Large intestine (tissue), 3 donors: ENCODE results near the gene KCNJ11. TPM values are rescaled to one million over a fixed set of nuclear protein-coding genes. Genes with fewer than 3 reads are reported as not detected.

Experiments
- DNase-seq, 2 donors: peaks; one replicate each; pipeline versions ENCODE4 v3.0.0 to v3.0.0-alpha.2; 2013
- H3K27ac ChIP-seq: one replicate; pipeline ENCODE4 v1.5.1; 2013; ENCODE audit warnings: low read length
- H3K27me3 ChIP-seq: 2 replicates; pipeline ENCODE4 v1.6.1; 2013; ENCODE audit warnings: low read length; ENCODE audit not compliant: control insufficient read depth, insufficient read depth
- H3K36me3 ChIP-seq: 2 replicates; pipeline ENCODE4 v1.6.1; 2013; ENCODE audit warnings: low read length; ENCODE audit not compliant: control insufficient read depth, insufficient read depth
- H3K4me1 ChIP-seq: one replicate; pipeline ENCODE4 v1.6.1; 2013; ENCODE audit warnings: low read length; ENCODE audit not compliant: control insufficient read depth, insufficient read depth
- H3K4me3 ChIP-seq: one replicate; pipeline ENCODE4 v1.5.1; 2013; ENCODE audit warnings: low read length
- H3K9me3 ChIP-seq: one replicate; pipeline ENCODE4 v1.6.1; 2013; ENCODE audit warnings: mild to moderate bottlenecking, low read depth, low read length, moderate library complexity; ENCODE audit not compliant: control insufficient read depth
- WGBS: methylation state at CpG from one replicate; pipeline ENCODE4 v1.1.5; 2013; ENCODE audit warnings: low lambda C conversion rate; ENCODE audit not compliant: insufficient coverage; 5-methylcytosine and 5-hydroxymethylcytosine counted together
- polyA plus RNA-seq: library from polyadenylated mRNA; unstranded; fragments of 120-200 nt; gene quantifications from one replicate; pipeline ENCODE4 v1.2.1, GENCODE V29; 2013

The KCNJ11 gene
- polyA plus RNA-seq, 1 donor: 5.4 TPM

DNA sequence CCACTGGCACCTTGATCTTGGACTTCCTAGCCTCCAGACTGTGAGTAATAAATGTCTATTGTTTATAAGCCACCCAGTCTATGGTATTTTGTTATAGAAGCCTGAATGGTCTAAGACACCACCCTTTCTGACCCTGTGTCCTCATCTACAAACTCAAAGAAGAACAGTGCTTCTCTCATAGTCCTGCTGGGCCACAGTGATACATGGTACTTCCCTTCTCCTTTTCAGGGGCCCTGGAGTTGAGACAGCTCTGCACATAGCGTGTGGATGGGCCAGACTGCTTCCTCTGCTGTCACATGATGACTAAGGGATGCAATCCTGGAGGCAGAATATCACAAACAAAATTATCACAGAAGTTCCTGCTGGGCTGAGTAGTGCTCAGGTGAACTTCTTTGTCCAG lies 5.0 kb downstream of the KCNJ11 start:
- Histone ChIP-seq H3K27ac (no peak overlapping the region), H3K9me3 (peaks cover 2% of the 10 kb centered on the region), H3K4me3 (no peak overlapping the region), H3K4me1 (no peaks in the 10 kb centered on the region), H3K36me3 (peaks cover 14% of the 10 kb centered on the region), H3K27me3 (no peaks in the 10 kb centered on the region)
- WGBS: no CpG with 5 or more reads among the region's 1 CpG
- no peak for DNase-seq

DNA sequence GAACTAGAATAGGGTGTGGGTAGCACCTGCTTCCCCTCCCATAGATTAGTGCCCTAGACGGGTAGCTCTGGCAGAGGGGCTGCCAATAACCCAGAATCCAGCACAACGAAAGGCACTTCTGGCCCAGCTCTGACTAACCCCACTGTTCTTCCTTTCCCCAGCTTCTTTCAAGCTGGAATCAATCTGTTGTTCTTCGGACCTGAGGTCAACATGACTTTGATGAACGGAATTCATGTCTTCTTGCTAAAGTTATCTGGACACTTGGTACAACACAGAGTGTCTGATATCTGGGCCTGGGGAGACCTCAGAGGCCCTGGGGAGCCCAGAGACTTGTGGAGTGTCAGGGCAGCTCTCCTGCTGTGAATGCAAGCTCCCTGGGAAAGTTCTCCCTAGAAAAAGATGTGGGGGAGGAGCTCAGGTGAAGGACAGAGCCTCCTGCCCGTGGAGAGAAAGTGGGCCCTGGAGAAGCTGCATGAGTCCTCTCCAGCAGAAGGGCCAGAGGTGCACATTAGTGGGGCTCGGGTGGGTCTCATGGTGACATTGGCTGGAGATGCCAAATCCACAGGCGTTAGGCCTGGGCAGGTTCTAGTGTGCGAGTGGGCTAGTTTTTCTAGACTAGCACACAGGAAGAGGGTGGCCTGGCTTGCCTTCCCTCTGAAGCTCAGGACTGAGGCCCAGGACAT lies 6.3 kb downstream of the KCNJ11 start:
- Histone ChIP-seq H3K27ac (no peak overlapping the region), H3K4me1 (no peaks in the 10 kb centered on the region), H3K27me3 (no peaks in the 10 kb centered on the region), H3K36me3 (peaks cover 21% of the 10 kb centered on the region), H3K4me3 (no peak overlapping the region), H3K9me3 (peaks cover 2% of the 10 kb centered on the region)
- no peak for DNase-seq
- no CpG with 5 or more reads among the region's 8 CpGs for WGBS

DNA sequence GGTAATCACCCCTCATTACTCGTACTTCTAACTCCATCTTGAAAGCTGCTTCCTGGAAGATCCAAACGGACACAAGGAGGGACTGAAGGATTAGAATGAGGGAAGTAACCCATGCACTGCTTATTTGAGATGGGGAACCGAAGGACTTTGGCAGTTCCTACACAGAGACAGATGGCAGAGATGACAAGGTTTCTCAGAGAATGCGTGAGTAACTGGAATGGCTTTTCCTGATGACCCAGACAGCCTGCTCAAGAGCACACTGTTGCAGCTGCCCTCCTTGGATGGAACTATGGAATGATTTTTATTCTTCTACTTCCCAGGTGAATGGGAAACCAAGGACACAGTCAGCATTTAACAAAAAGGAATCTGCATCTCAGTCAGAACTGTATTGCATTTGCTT lies 7.3 kb downstream of the KCNJ11 start:
- Histone ChIP-seq H3K9me3 (no peaks in the 10 kb centered on the region), H3K27ac (no peak overlapping the region), H3K4me3 (no peak overlapping the region), H3K36me3 (peaks cover 29% of the 10 kb centered on the region), H3K27me3 (no peaks in the 10 kb centered on the region), H3K4me1 (no peaks in the 10 kb centered on the region)
- no CpG with 5 or more reads among the region's 4 CpGs for WGBS
- DNase-seq: no peak

DNA sequence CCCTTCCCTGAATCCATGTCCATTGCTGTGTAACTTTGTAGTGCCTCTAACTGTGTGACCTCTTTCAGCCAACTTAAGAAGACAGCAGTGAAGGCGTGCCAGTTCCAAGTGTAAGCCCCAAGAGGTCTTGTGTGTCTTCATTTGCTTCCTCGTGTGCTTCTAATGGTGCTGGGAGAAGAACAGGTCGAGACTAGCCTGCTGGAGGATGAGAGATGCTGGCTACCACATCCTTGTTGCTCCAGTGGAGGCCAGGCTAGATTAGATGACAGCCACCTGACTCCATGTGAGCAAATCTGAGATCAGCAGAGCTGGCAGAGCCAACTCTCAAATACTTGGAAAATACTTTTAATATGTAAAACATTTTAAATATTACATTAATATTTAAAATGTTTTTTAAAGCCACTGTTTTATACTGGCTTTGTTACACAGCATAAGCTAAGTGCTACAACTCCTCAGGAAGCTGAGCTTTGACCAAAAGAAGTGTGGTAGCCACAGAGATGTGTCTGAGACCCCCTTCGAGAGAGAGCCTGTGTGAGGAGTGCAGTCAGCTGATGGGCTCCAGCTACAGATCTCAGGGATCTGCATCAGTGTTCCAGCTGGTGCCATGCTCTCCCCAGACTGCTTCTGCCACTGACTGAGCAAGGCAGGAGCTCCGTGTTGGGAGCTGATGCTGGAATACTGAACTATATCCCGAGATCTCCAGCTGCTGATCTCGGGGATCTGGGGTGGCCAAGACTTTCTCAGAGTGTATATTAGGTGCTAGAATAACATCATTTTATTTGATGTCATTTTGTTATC lies 8.9 kb downstream of the KCNJ11 start:
- Histone ChIP-seq H3K36me3 (peaks cover 44% of the 10 kb centered on the region), H3K4me3 (no peak overlapping the region), H3K9me3 (no peaks in the 10 kb centered on the region), H3K4me1 (no peaks in the 10 kb centered on the region), H3K27me3 (no peaks in the 10 kb centered on the region), H3K27ac (no peak overlapping the region)
- DNase-seq: no peak
- no CpG with 5 or more reads among the region's 7 CpGs for WGBS

DNA sequence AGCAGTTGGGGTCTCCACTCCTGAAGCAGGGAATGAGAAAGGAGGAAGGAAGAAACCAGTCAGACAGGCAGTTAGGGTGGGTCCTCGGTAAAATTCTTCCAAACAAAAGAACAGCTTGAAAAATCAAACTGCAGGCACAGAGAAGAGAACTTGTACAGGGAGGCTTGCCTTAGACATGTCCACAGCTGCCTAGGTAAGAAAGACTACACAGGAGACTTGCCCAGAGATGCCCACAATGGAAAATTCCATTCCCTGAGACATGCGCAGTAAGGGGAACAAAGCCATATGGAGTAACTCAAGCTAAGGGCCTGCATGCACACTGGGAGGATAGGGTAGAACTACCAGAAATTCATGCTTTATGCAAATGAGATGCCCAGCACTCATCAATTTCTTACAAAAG lies 9.8 kb downstream of the KCNJ11 start:
- WGBS: 100% methylated on average over 1 of the region's 2 CpGs
- no peaks in the 10 kb centered on the region for H3K9me3 ChIP-seq
- H3K36me3 ChIP-seq: peaks cover 54% of the 10 kb centered on the region
- no peaks in the 10 kb centered on the region for H3K27me3 ChIP-seq
- no peak for DNase-seq
- no peak overlapping the region for H3K27ac ChIP-seq
- no peaks in the 10 kb centered on the region for H3K4me1 ChIP-seq
- no peak overlapping the region for H3K4me3 ChIP-seq

DNA sequence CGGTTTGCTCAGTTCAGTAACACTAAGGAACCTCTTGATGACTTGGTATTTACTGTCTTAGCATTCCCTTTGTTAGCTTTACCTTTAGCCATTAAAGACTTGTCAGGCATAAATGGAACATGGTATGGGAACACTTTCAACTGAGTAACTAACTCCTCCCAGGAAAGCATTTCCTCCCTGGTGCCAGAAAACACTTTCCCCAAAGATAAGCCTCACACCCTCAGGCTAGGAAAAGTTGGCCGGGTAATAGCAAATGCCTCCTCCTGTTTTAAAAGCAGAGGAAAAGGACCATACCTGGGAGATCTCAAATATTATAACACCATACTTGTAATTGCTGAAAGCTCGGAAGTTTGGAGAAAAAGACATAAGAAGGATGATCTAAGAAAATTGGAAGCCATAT lies 12.0 kb downstream of the KCNJ11 start:
- DNase-seq: no peak
- no peak overlapping the region for H3K4me3 ChIP-seq
- no peak overlapping the region for H3K27ac ChIP-seq
- H3K9me3 ChIP-seq: peaks cover 5% of the 10 kb centered on the region
- H3K36me3 ChIP-seq: peaks cover 75% of the 10 kb centered on the region
- WGBS: 75% methylated on average over 2 of the region's 3 CpGs
- H3K27me3 ChIP-seq: no peaks in the 10 kb centered on the region
- H3K4me1 ChIP-seq: no peaks in the 10 kb centered on the region

DNA sequence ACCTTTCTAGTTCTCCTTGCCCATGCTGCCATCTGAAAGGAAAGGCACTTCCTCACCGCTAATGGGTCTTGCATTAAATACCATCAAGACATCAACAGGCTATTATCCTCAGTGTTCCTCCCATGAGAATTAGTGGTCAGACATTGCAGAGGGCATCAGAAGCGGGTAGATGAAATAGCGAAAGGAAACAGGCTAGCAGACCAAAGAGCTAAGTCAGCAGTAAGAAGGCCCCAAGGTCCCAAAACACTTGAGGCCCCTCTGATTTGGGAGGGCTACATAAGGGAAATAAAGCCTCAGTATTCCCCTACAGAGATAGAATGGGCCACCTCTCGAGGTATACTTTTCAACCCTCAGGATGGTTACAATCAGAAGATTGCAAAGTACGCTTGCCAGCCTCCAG lies 12.9 kb downstream of the KCNJ11 start:
- Histone ChIP-seq H3K4me1 (no peaks in the 10 kb centered on the region), H3K9me3 (peaks cover 5% of the 10 kb centered on the region), H3K36me3 (peaks cover 80% of the 10 kb centered on the region), H3K4me3 (no peak overlapping the region), H3K27ac (no peak overlapping the region), H3K27me3 (no peaks in the 10 kb centered on the region)
- WGBS: no CpG with 5 or more reads among the region's 5 CpGs
- DNase-seq: no peak

DNA sequence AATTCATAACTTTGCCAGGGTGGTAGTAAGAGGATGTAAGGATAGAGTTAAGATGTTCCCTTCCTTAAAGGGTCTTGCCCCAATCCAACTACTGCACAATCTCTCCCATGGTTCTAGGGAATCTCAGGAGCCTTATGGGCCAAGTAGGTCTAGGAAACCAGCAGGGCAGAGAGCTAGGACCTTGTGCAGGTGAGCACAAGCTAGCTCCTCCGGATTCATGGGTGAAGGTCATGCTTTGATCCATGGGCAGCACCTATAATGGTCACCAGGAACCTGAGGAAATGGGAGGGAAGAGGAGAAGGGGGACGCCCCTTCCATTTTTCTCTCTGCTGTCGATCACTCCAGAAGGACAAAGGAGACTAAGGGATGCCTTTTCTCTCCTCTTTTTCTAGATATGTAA lies 16.8 kb downstream of the KCNJ11 start:
- Histone ChIP-seq H3K4me1 (no peaks in the 10 kb centered on the region), H3K9me3 (peaks cover 18% of the 10 kb centered on the region), H3K27ac (no peak overlapping the region), H3K36me3 (peaks cover 97% of the 10 kb centered on the region), H3K27me3 (no peaks in the 10 kb centered on the region), H3K4me3 (no peak overlapping the region)
- peak in 1 of 2 donors; percentile 37 for DNase-seq
- WGBS: 0% methylated on average over 1 of the region's 3 CpGs

DNA sequence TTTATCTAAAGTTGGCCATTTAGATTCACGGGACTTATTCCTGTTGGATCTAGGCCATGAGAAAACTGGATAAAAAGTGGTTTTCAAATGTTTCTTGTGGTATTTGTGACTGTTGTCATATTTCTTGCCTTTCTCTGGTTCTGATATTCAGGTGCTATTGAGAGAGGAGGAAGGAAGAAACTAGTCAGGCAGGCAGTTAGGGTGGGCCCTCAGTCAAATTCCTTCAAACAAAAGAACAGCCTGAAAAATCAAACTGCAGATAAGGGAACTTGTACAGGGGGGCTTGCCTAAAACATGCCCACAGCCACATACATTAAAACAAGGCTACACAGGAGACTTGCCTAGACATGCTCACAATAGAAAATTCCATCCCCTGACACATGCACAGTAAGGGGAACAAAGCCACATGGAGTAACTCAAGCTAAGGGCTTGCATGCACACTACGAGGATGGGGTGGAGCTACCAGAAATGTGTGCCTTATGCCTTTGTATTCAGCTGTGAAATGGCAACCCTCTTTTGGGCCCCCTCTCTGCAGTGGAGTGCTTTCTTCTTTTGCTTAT lies 18.7 kb downstream of the KCNJ11 start:
- Histone ChIP-seq H3K27ac (no peak overlapping the region), H3K4me3 (no peak overlapping the region), H3K4me1 (no peaks in the 10 kb centered on the region), H3K36me3 (peaks cover 90% of the 10 kb centered on the region), H3K9me3 (peaks cover 18% of the 10 kb centered on the region), H3K27me3 (no peaks in the 10 kb centered on the region)
- 83% methylated on average over 1 of the region's 2 CpGs for WGBS
- no peak for DNase-seq

DNA sequence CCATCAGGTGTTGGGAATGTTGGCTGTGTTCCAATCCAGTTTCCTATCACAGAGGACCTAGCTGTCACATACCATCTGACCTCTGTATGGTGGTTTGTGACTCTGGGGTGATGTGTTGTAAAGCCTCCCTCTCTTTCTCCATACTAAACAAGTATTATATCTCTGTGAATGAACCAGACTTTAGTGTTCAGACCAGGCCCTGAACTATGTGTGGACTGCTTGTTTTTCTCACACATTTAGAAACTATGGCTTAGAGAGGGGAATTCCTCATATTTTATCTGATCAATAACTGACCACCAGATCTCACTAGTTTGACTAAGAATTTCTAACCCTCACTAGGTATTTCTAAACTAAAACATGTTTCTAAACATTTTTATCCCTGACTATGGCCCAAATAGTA lies 19.4 kb downstream of the KCNJ11 start:
- no peak overlapping the region for H3K27ac ChIP-seq
- peaks cover 83% of the 10 kb centered on the region for H3K36me3 ChIP-seq
- H3K9me3 ChIP-seq: peaks cover 18% of the 10 kb centered on the region
- no peak overlapping the region for H3K4me3 ChIP-seq
- H3K27me3 ChIP-seq: no peaks in the 10 kb centered on the region
- no peak for DNase-seq
- no peaks in the 10 kb centered on the region for H3K4me1 ChIP-seq
